Brain microvascular endothelial cell (primary cell): ENCODE data around the gene CDH23.

Experiments
- DNase-seq: peaks from one replicate; pipeline ENCODE4 v3.0.0-alpha.2; 2020
- H3K27ac ChIP-seq: fragments of 250-450 bp; sonication (Bioruptor Pico); 2 replicates; pipeline ENCODE4 v1.5.1; 2020; ENCODE audit warnings: mild to moderate bottlenecking, moderate library complexity
- H3K27me3 ChIP-seq: fragments of 250-450 bp; sonication (Bioruptor Pico); replicated peaks from 2 replicates; pipeline ENCODE4 v1.5.1; 2020; ENCODE audit warnings: mild to moderate bottlenecking
- H3K36me3 ChIP-seq: fragments of 250-450 bp; sonication (Bioruptor Pico); replicated peaks from 2 replicates; pipeline ENCODE4 v1.5.1; 2020; ENCODE audit warnings: mild to moderate bottlenecking
- H3K4me3 ChIP-seq: 2 replicates; pipeline ENCODE4 v1.5.1; 2011; ENCODE audit warnings: low read depth, mild to moderate bottlenecking, control low read depth, low read length, moderate library complexity
- CTCF ChIP-seq: IDR thresholded peaks from 2 replicates; pipeline ENCODE4 v1.5.1; 2011; ENCODE audit warnings: low read depth, mild to moderate bottlenecking, moderate library complexity, low read length, control low read depth, inconsistent platforms; ENCODE audit errors: missing control alignments
- in situ Hi-C: cut with HindIII; loops from 2 replicates; pipeline ENCODE4 v1.10.0; 2017; ENCODE audit warnings: low sequenced_read_pairs, low pct_ligation_motif_present

The CDH23 gene

DNA sequence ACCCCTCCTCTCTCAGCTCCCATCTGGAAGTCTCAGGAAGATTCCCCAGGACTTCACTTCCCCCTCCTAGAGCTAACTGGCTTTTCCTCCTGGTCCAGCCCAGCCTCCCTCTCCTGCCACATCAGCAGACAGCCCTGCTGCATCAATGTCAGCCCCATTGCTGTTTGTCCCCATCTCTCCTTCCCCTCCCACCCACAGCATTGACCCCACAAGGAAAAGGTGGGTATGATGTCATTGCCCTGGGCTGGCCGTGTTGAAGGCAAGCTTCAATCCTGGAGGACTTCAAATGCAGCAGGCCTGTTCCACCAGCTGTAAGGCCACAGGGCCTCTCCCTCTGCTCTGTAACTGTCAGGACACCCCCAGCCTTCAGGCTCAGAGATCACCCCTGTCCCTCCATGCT lies 256.3 kb downstream of the CDH23 start:
- Histone ChIP-seq H3K27ac (no peak overlapping the region), H3K4me3 (no peak overlapping the region), H3K27me3 (no peaks in the 10 kb centered on the region), H3K36me3 (no peaks in the 10 kb centered on the region)
- no peak for DNase-seq
- in situ Hi-C loops: no loop called here
- TF ChIP-seq CTCF: no peak

DNA sequence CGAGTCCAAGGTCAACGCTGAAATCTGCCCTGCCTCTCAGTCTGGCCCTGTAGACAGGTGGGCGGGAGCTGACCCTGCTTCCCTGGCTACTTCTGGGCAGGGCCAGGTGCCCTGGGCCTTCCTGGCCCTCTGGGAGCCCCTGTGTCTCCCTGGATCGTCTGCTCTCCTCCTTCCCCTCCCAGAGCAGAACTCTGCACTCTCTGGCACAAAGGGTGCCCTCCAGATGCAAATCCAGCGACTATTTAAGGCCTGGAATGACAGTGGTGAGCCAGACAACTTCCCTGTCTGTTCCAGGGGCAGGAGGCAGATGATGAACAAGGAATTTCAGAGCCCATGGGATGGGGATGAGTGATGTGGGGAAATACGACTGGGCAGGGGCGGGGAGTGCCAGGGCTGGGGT lies 259.5 kb downstream of the CDH23 start:
- in situ Hi-C loops: no loop called here
- peaks cover 6% of the 10 kb centered on the region for H3K27me3 ChIP-seq
- no peak for DNase-seq

DNA sequence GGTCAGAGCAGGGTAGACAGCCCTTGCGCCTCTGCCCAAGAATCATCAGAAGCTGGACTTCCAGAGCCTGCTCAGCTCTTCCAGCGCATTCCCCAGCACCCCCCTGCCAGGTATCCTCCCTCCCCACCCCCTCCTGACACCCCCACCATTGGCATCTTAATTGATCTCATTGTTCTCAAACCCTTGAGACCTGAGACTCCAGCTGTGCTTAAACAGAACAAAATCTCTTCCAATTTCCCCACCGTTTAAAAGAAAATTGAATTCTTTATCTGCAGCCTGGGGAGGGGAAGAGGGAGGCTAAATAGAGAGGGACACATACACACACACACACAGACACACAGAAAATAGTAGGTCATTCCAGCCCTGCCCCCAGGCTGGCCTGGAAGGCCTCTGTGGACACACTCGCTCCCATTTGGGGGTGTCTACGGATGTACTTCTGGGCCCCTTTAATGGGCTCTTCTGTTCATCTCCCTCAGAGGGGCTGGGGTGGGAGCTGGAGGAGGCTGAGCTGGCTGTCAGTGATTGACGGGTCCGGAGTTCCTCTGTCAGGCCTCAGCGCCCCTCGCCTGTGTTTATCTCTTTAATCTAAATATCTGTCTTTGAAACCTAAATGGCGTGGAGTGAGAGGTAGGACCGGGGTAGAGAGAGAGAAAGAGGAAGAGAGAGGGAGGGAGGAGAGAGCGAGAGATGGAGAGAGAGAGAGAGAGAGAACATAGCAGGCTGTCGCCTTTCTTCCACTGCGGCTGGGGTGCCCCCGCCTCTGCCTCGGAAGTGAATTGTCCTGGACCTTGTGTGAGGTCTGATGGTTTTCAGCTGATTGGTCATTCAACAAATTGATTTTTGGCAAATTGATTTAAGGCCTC lies 261.1 kb downstream of the CDH23 start:
- no peak for DNase-seq
- peaks cover 6% of the 10 kb centered on the region for H3K27me3 ChIP-seq
- no peak overlapping the region for H3K27ac ChIP-seq
- in situ Hi-C loops: no loop called here
- no peaks in the 10 kb centered on the region for H3K36me3 ChIP-seq
- H3K4me3 ChIP-seq: no peak overlapping the region
- no peak for TF ChIP-seq CTCF

More for the DNA sequence above, 259.5 kb downstream of the CDH23 start:
- Histone ChIP-seq H3K27ac (no peak overlapping the region), H3K4me3 (no peak overlapping the region), H3K36me3 (no peaks in the 10 kb centered on the region)
- no peak for TF ChIP-seq CTCF

DNA sequence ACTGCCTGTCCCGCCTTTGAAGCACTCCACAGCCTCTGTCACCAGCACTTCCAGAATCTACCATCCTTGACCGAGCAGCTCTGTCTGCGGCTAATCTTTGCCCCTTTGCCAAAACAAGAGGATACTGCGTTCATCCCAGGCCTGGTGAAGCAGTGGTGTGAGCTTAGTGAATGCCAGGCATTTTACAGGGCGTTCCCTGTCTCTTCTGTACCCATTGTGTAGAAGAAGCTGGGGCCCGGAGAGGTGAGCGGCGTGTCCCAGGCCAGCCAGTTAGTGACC lies 261.7 kb downstream of the CDH23 start:
- no peak for DNase-seq
- TF ChIP-seq CTCF: no peak
- in situ Hi-C loops: no loop called here
- H3K27me3 ChIP-seq: peaks cover 6% of the 10 kb centered on the region
- H3K27ac ChIP-seq: no peak overlapping the region
- no peak overlapping the region for H3K4me3 ChIP-seq
- no peaks in the 10 kb centered on the region for H3K36me3 ChIP-seq

GRCh38 chr10:71659111-71659634 lies 262.5 kb downstream of the CDH23 start:
- H3K27me3 ChIP-seq: peaks cover 6% of the 10 kb centered on the region
- no peak for DNase-seq
- in situ Hi-C loops: no loop called here
- H3K36me3 ChIP-seq: no peaks in the 10 kb centered on the region
- TF ChIP-seq CTCF: no peak
- no peak overlapping the region for H3K27ac ChIP-seq
- H3K4me3 ChIP-seq: no peak overlapping the region

GRCh38 chr10:71659737-71660136 lies 263.0 kb downstream of the CDH23 start:
- H3K4me3 ChIP-seq: no peak overlapping the region
- in situ Hi-C loops: no loop called here
- H3K27ac ChIP-seq: no peak overlapping the region
- no peak for TF ChIP-seq CTCF
- DNase-seq: no peak
- peaks cover 6% of the 10 kb centered on the region for H3K27me3 ChIP-seq
- no peaks in the 10 kb centered on the region for H3K36me3 ChIP-seq
